ENCODE measurements around the gene CACNG6. TPM values are rescaled to one million over a fixed set of nuclear protein-coding genes. Genes with fewer than 3 reads are reported as not detected.

CACNG6 gene
- total RNA-seq, 5 donors from 2014 or later (not counting 1 experiment from before 2014, with no cell fraction given): not detected

- no peak overlapping the region for H3K4me3 Mint-ChIP-seq
- WGBS (ENCODE audit: insufficient coverage): 53% methylated on average over 3 of the region's 3 CpGs
- POLR2A ChIA-PET: no interaction called here
Observed at GRCh38 chr19:53993448-53993847, 2.0 kb downstream of the CACNG6 start.

GRCh38 chr19:53994811-53995210 lies 3.4 kb downstream of the CACNG6 start:
- peaks cover 3 to 12% (median 5%) of the 10 kb centered on the region in 3 donors for H3K4me1 Mint-ChIP-seq
- H3K36me3 ChIP-seq (ENCODE audit: control insufficient read depth in 2 of 2, extremely low read depth in 1 of 2, insufficient read depth in 1 of 2, low read length in 1 of 2): no peaks in the 10 kb centered on the region
- WGBS (ENCODE audit: insufficient coverage): no CpG with 5 or more reads among the region's 5 CpGs
- peaks cover 0 to 4% of the 10 kb centered on the region in 2 experiments for H3K4me1 ChIP-seq (ENCODE audit: control insufficient read depth in 1 of 2, extremely low read depth in 1 of 2, insufficient read depth in 2 of 2, low read length in 2 of 2)
- CTCF ChIA-PET: no interaction called here
- no peaks in the 10 kb centered on the region for H3K36me3 Mint-ChIP-seq
- DNase-seq (no peak), ATAC-seq (replicated peaks in 1 of 4) (no peak)
- no peaks in the 10 kb centered on the region for H3K9me3 Mint-ChIP-seq
- no peak overlapping the region for H3K27ac ChIP-seq (ENCODE audit: low read length)
- no peaks in the 10 kb centered on the region for H3K9me3 ChIP-seq
- POLR2A ChIA-PET: no interaction called here
- H3K27me3 ChIP-seq (replicated peaks in 1 of 2; ENCODE audit: control insufficient read depth in 2 of 2, extremely low read depth in 1 of 2, insufficient read depth in 2 of 2, low read length in 1 of 2): peaks cover 8 to 60% of the 10 kb centered on the region in 2 experiments
- no peak overlapping the region for H3K4me3 ChIP-seq (ENCODE audit: control insufficient read depth in 1 of 2, extremely low read depth in 1 of 2, low read length in 1 of 2)
- no peak overlapping the region for H3K27ac Mint-ChIP-seq
- no peak overlapping the region for H3K4me3 Mint-ChIP-seq
- H3K27me3 Mint-ChIP-seq: peaks cover 57 to 66% of the 10 kb centered on the region in 2 donors

More at GRCh38 chr19:53993448-53993847, 2.0 kb downstream of the CACNG6 start:
- Mint-ChIP-seq H3K9me3 (no peaks in the 10 kb centered on the region), H3K27ac (no peak overlapping the region), H3K36me3 (no peaks in the 10 kb centered on the region), H3K4me1 (peaks cover 3 to 12% (median 5%) of the 10 kb centered on the region in 3 donors), H3K27me3 (peaks cover 52 to 64% of the 10 kb centered on the region in 2 donors)
- DNase-seq (no peak), ATAC-seq (replicated peaks in 1 of 4) (no peak)
- Histone ChIP-seq H3K27ac (ENCODE audit: low read length) (no peak overlapping the region), H3K4me1 (ENCODE audit: control insufficient read depth in 1 of 2, extremely low read depth in 1 of 2, insufficient read depth in 2 of 2, low read length in 2 of 2) (peaks cover 0 to 4% of the 10 kb centered on the region in 2 experiments), H3K27me3 (replicated peaks in 1 of 2; ENCODE audit: control insufficient read depth in 2 of 2, extremely low read depth in 1 of 2, insufficient read depth in 2 of 2, low read length in 1 of 2) (peaks cover 6 to 59% of the 10 kb centered on the region in 2 experiments), H3K4me3 (ENCODE audit: control insufficient read depth in 1 of 2, extremely low read depth in 1 of 2, low read length in 1 of 2) (no peak overlapping the region), H3K36me3 (ENCODE audit: control insufficient read depth in 2 of 2, extremely low read depth in 1 of 2, insufficient read depth in 1 of 2, low read length in 1 of 2) (no peaks in the 10 kb centered on the region), H3K9me3 (no peaks in the 10 kb centered on the region)
- CTCF ChIA-PET: no interaction called here

GRCh38 chr19:53998223-53998622 lies 6.8 kb downstream of the CACNG6 start:
- Histone ChIP-seq H3K9me3 (no peaks in the 10 kb centered on the region), H3K27ac (ENCODE audit: low read length) (no peak overlapping the region), H3K4me1 (ENCODE audit: control insufficient read depth in 1 of 2, extremely low read depth in 1 of 2, insufficient read depth in 2 of 2, low read length in 2 of 2) (no peaks in the 10 kb centered on the region), H3K4me3 (ENCODE audit: control insufficient read depth in 1 of 2, extremely low read depth in 1 of 2, low read length in 1 of 2) (no peak overlapping the region), H3K36me3 (ENCODE audit: control insufficient read depth in 2 of 2, extremely low read depth in 1 of 2, insufficient read depth in 1 of 2, low read length in 1 of 2) (no peaks in the 10 kb centered on the region), H3K27me3 (replicated peaks in 1 of 2; ENCODE audit: control insufficient read depth in 2 of 2, extremely low read depth in 1 of 2, insufficient read depth in 2 of 2, low read length in 1 of 2) (peaks cover 8 to 43% of the 10 kb centered on the region in 2 experiments)
- WGBS (ENCODE audit: insufficient coverage): no CpG with 5 or more reads among the region's 7 CpGs
- POLR2A ChIA-PET: no interaction called here
- Mint-ChIP-seq H3K4me1 (peaks cover 0 to 5% (median 0%) of the 10 kb centered on the region in 3 donors), H3K27ac (no peak overlapping the region), H3K4me3 (no peak overlapping the region), H3K36me3 (no peaks in the 10 kb centered on the region), H3K27me3 (peaks cover 72 to 74% of the 10 kb centered on the region in 2 donors), H3K9me3 (no peaks in the 10 kb centered on the region)
- ATAC-seq (replicated peaks in 1 of 4): no peak
- DNase-seq: no peak
- CTCF ChIA-PET: no interaction called here

GRCh38 chr19:53999694-54000093 lies 8.3 kb downstream of the CACNG6 start:
- Histone ChIP-seq H3K9me3 (no peaks in the 10 kb centered on the region), H3K4me3 (ENCODE audit: control insufficient read depth in 1 of 2, extremely low read depth in 1 of 2, low read length in 1 of 2) (no peak overlapping the region), H3K36me3 (ENCODE audit: control insufficient read depth in 2 of 2, extremely low read depth in 1 of 2, insufficient read depth in 1 of 2, low read length in 1 of 2) (no peaks in the 10 kb centered on the region), H3K27me3 (replicated peaks in 1 of 2; ENCODE audit: control insufficient read depth in 2 of 2, extremely low read depth in 1 of 2, insufficient read depth in 2 of 2, low read length in 1 of 2) (peaks cover 7 to 44% of the 10 kb centered on the region in 2 experiments), H3K4me1 (ENCODE audit: control insufficient read depth in 1 of 2, extremely low read depth in 1 of 2, insufficient read depth in 2 of 2, low read length in 2 of 2) (no peaks in the 10 kb centered on the region), H3K27ac (ENCODE audit: low read length) (no peak overlapping the region)
- H3K4me1 Mint-ChIP-seq: no peaks in the 10 kb centered on the region
- H3K27ac Mint-ChIP-seq: no peak overlapping the region
- ChIA-PET CTCF (no interaction called here), POLR2A (no interaction called here)
- WGBS (ENCODE audit: insufficient coverage): 66% methylated on average over 5 of the region's 5 CpGs
- no peaks in the 10 kb centered on the region for H3K36me3 Mint-ChIP-seq
- no peak overlapping the region for H3K4me3 Mint-ChIP-seq
- no peaks in the 10 kb centered on the region for H3K9me3 Mint-ChIP-seq
- ATAC-seq (replicated peaks in 1 of 4) (no peak), DNase-seq (no peak)
- H3K27me3 Mint-ChIP-seq: peaks cover 58 to 61% of the 10 kb centered on the region in 2 donors

- no peaks in the 10 kb centered on the region for H3K9me3 Mint-ChIP-seq
- peaks cover 4 to 38% of the 10 kb centered on the region in 2 experiments for H3K27me3 ChIP-seq (replicated peaks in 1 of 2; ENCODE audit: control insufficient read depth in 2 of 2, extremely low read depth in 1 of 2, insufficient read depth in 2 of 2, low read length in 1 of 2)
- no peaks in the 10 kb centered on the region for H3K9me3 ChIP-seq
- H3K4me3 Mint-ChIP-seq: no peak overlapping the region
- no peak overlapping the region for H3K27ac Mint-ChIP-seq
- H3K4me3 ChIP-seq (ENCODE audit: control insufficient read depth in 1 of 2, extremely low read depth in 1 of 2, low read length in 1 of 2): no peak overlapping the region
- H3K4me1 ChIP-seq (ENCODE audit: control insufficient read depth in 1 of 2, extremely low read depth in 1 of 2, insufficient read depth in 2 of 2, low read length in 2 of 2): no peaks in the 10 kb centered on the region
- POLR2A ChIA-PET: no interaction called here
- ATAC-seq (replicated peaks in 1 of 4): no peak
- H3K4me1 Mint-ChIP-seq: no peaks in the 10 kb centered on the region
- no peaks in the 10 kb centered on the region for H3K36me3 Mint-ChIP-seq
- no peak overlapping the region for H3K27ac ChIP-seq (ENCODE audit: low read length)
- H3K27me3 Mint-ChIP-seq: peaks cover 42 to 43% of the 10 kb centered on the region in 2 donors
- H3K36me3 ChIP-seq (ENCODE audit: control insufficient read depth in 2 of 2, extremely low read depth in 1 of 2, insufficient read depth in 1 of 2, low read length in 1 of 2): no peaks in the 10 kb centered on the region
- CTCF ChIA-PET: no interaction called here
- no peak for DNase-seq
- WGBS (ENCODE audit: insufficient coverage): no CpG with 5 or more reads among the region's 2 CpGs
Observed at GRCh38 chr19:54001496-54001895, 10.1 kb downstream of the CACNG6 start.

- WGBS (ENCODE audit: insufficient coverage): 100% methylated on average over 1 of the region's 10 CpGs
- Mint-ChIP-seq H3K4me1 (no peaks in the 10 kb centered on the region), H3K4me3 (no peak overlapping the region), H3K27me3 (peaks cover 44 to 45% of the 10 kb centered on the region in 2 donors), H3K27ac (no peak overlapping the region), H3K9me3 (no peaks in the 10 kb centered on the region), H3K36me3 (no peaks in the 10 kb centered on the region)
- no peaks in the 10 kb centered on the region for H3K4me1 ChIP-seq (ENCODE audit: control insufficient read depth in 1 of 2, extremely low read depth in 1 of 2, insufficient read depth in 2 of 2, low read length in 2 of 2)
- DNase-seq (no peak), ATAC-seq (replicated peaks in 1 of 4) (no peak)
- ChIA-PET CTCF (no interaction called here), POLR2A (no interaction called here)
- no peak overlapping the region for H3K4me3 ChIP-seq (ENCODE audit: control insufficient read depth in 1 of 2, extremely low read depth in 1 of 2, low read length in 1 of 2)
- no peaks in the 10 kb centered on the region for H3K36me3 ChIP-seq (ENCODE audit: control insufficient read depth in 2 of 2, extremely low read depth in 1 of 2, insufficient read depth in 1 of 2, low read length in 1 of 2)
- no peaks in the 10 kb centered on the region for H3K9me3 ChIP-seq
- no peak overlapping the region for H3K27ac ChIP-seq (ENCODE audit: low read length)
- peaks cover 4 to 46% of the 10 kb centered on the region in 2 experiments for H3K27me3 ChIP-seq (replicated peaks in 1 of 2; ENCODE audit: control insufficient read depth in 2 of 2, extremely low read depth in 1 of 2, insufficient read depth in 2 of 2, low read length in 1 of 2)
Observed at GRCh38 chr19:54002495-54003315, 11.3 kb downstream of the CACNG6 start.

All from T-cell (primary cell).